ENCODE measurements around the gene SRF.
"Not testable (repeated sequence)": the region's sequence is repeated elsewhere in the genome, so short reads cannot be mapped to it uniquely, and the experiment has no call there.

SRF gene

GRCh38 chr6:43170931-43171706 lies at the start of gene SRF:
TSS of gene SRF (plus strand) at chr6:43171269. CDS start at chr6:43171657, 388 bp downstream.
- DNase-seq (ENCODE audit: low read depth), result peak; percentile 99

GRCh38 chr6:43122146-43122545 lies 48.9 kb upstream of the SRF start:
- no peak for DNase-seq (ENCODE audit: low read depth)

- no peak for DNase-seq (ENCODE audit: low read depth)
Observed at GRCh38 chr6:43123461-43124314, 47.4 kb upstream of the SRF start.

GRCh38 chr6:43124481-43124880 lies 46.6 kb upstream of the SRF start:
- no peak for DNase-seq (ENCODE audit: low read depth)

GRCh38 chr6:43125119-43125518 lies 46.0 kb upstream of the SRF start:
- DNase-seq (ENCODE audit: low read depth), result peak; percentile 88

- no peak for DNase-seq (ENCODE audit: low read depth)
Observed at GRCh38 chr6:43125555-43125954, 45.5 kb upstream of the SRF start.

GRCh38 chr6:43127180-43127579 lies 43.9 kb upstream of the SRF start:
- no peak for DNase-seq (ENCODE audit: low read depth)

GRCh38 chr6:43127877-43128276 lies 43.2 kb upstream of the SRF start:
- peak; percentile 39 for DNase-seq (ENCODE audit: low read depth)

GRCh38 chr6:43128926-43129325 lies 42.1 kb upstream of the SRF start:
- peak; percentile 41 for DNase-seq (ENCODE audit: low read depth)

GRCh38 chr6:43129434-43130194 lies 41.5 kb upstream of the SRF start:
- peak; percentile 45 for DNase-seq (ENCODE audit: low read depth)

GRCh38 chr6:43130429-43130828 lies 40.6 kb upstream of the SRF start:
- DNase-seq (ENCODE audit: low read depth), result no peak

- not testable (repeated sequence) for DNase-seq (ENCODE audit: low read depth)
Observed at GRCh38 chr6:43131379-43131778, 39.7 kb upstream of the SRF start.

- DNase-seq (ENCODE audit: low read depth), result no peak
Observed at GRCh38 chr6:43138267-43138666, 32.8 kb upstream of the SRF start.

- not testable (repeated sequence) for DNase-seq (ENCODE audit: low read depth)
Observed at GRCh38 chr6:43139973-43140372, 31.1 kb upstream of the SRF start.

GRCh38 chr6:43141644-43142043 lies 29.4 kb upstream of the SRF start:
- no peak for DNase-seq (ENCODE audit: low read depth)

- no peak for DNase-seq (ENCODE audit: low read depth)
Observed at GRCh38 chr6:43142101-43142500, 29.0 kb upstream of the SRF start.

GRCh38 chr6:43143235-43144128 lies 27.6 kb upstream of the SRF start:
- DNase-seq (ENCODE audit: low read depth), result peak; percentile 86

- DNase-seq (ENCODE audit: low read depth), result no peak
Observed at GRCh38 chr6:43144879-43145278, 26.2 kb upstream of the SRF start.

GRCh38 chr6:43146261-43146660 lies 24.8 kb upstream of the SRF start:
- DNase-seq (ENCODE audit: low read depth), result no peak

GRCh38 chr6:43146709-43147688 lies 24.1 kb upstream of the SRF start:
- no peak for DNase-seq (ENCODE audit: low read depth)

All from fibroblast of gingiva (primary cell).